ENCODE data around the gene CEP104. TPM values are rescaled to one million over a fixed set of nuclear protein-coding genes. Genes with fewer than 3 reads are reported as not detected.

CEP104 gene
- total and polyA plus RNA-seq, 2 donors (not counting 1 experiment from before 2014, with no cell fraction given), result 25.4 to 28.9 TPM

- Histone ChIP-seq H2AFZ (ENCODE audit: low read length) (no peak overlapping the region), H3K27ac (ENCODE audit: insufficient read depth, low read length) (no peak overlapping the region), H3K4me1 (ENCODE audit: control insufficient read depth, extremely low read depth, insufficient read depth, low read length) (peaks cover under 1% of the 10 kb centered on the region), H3K27me3 (ENCODE audit: control insufficient read depth, insufficient read depth, low read length) (no peaks in the 10 kb centered on the region), H3K4me3 (replicated peaks in 1 of 4; ENCODE audit: control extremely low read depth in 1 of 4, insufficient read depth in 1 of 4, low read depth in 3 of 4, low read length in 4 of 4) (no peak overlapping the region), H3K4me2 (ENCODE audit: extremely low read depth, insufficient read depth, low read length) (no peak overlapping the region), H4K20me1 (ENCODE audit: control insufficient read depth, extremely low read depth, insufficient read depth, low read length) (no peaks in the 10 kb centered on the region), H3K36me3 (ENCODE audit: control insufficient read depth, insufficient read depth, low read length) (peaks cover 18% of the 10 kb centered on the region), H3K9ac (ENCODE audit: insufficient read depth, low read length) (no peak overlapping the region), H3K79me2 (ENCODE audit: control insufficient read depth, insufficient read depth, low read length) (no peaks in the 10 kb centered on the region), H3K9me3 (ENCODE audit: control insufficient read depth, insufficient read depth, low read depth, low read length) (no peaks in the 10 kb centered on the region)
- TF ChIP-seq CTCF (conservative IDR thresholded peaks at IDR 0.05 in 1 of 2, IDR thresholded peaks at IDR 0.05 in 1 of 2; ENCODE audit: low read depth in 1 of 2, low read length in 2 of 2), result no peak
- TF ChIP-seq EZH2 (IDR thresholded peaks at IDR 0.05; ENCODE audit: low read length, missing control alignments), result no peak
- DNase-seq (ENCODE audit: low read depth in 2 of 2), result no peak
These were observed 76.1 kb downstream of the CEP104 start for GRCh38 chr1:3780901-3781300.

GRCh38 chr1:3779912-3780416 is 77.0 kb downstream of the CEP104 start:
- no peak for DNase-seq (ENCODE audit: low read depth in 2 of 2)
- Histone ChIP-seq H3K27me3 (ENCODE audit: control insufficient read depth, insufficient read depth, low read length) (no peaks in the 10 kb centered on the region), H3K4me3 (replicated peaks in 1 of 4; ENCODE audit: control extremely low read depth in 1 of 4, insufficient read depth in 1 of 4, low read depth in 3 of 4, low read length in 4 of 4) (no peak overlapping the region), H2AFZ (ENCODE audit: low read length) (no peak overlapping the region), H3K36me3 (ENCODE audit: control insufficient read depth, insufficient read depth, low read length) (peaks cover 14% of the 10 kb centered on the region), H3K4me2 (ENCODE audit: extremely low read depth, insufficient read depth, low read length) (no peak overlapping the region), H3K27ac (ENCODE audit: insufficient read depth, low read length) (no peak overlapping the region), H3K9me3 (ENCODE audit: control insufficient read depth, insufficient read depth, low read depth, low read length) (no peaks in the 10 kb centered on the region), H3K9ac (ENCODE audit: insufficient read depth, low read length) (no peak overlapping the region), H3K4me1 (ENCODE audit: control insufficient read depth, extremely low read depth, insufficient read depth, low read length) (peaks cover 5% of the 10 kb centered on the region), H4K20me1 (ENCODE audit: control insufficient read depth, extremely low read depth, insufficient read depth, low read length) (no peaks in the 10 kb centered on the region), H3K79me2 (ENCODE audit: control insufficient read depth, insufficient read depth, low read length) (no peaks in the 10 kb centered on the region)
- TF ChIP-seq CTCF (conservative IDR thresholded peaks at IDR 0.05 in 1 of 2, IDR thresholded peaks at IDR 0.05 in 1 of 2; ENCODE audit: low read depth in 1 of 2, low read length in 2 of 2) (no peak), EZH2 (IDR thresholded peaks at IDR 0.05; ENCODE audit: low read length, missing control alignments) (no peak)

GRCh38 chr1:3779265-3779911 is 77.6 kb downstream of the CEP104 start:
- Histone ChIP-seq H3K27me3 (ENCODE audit: control insufficient read depth, insufficient read depth, low read length) (no peaks in the 10 kb centered on the region), H3K79me2 (ENCODE audit: control insufficient read depth, insufficient read depth, low read length) (no peaks in the 10 kb centered on the region), H3K27ac (ENCODE audit: insufficient read depth, low read length) (no peak overlapping the region), H3K9ac (ENCODE audit: insufficient read depth, low read length) (no peak overlapping the region), H3K36me3 (ENCODE audit: control insufficient read depth, insufficient read depth, low read length) (peaks cover 13% of the 10 kb centered on the region), H3K4me3 (replicated peaks in 1 of 4; ENCODE audit: control extremely low read depth in 1 of 4, insufficient read depth in 1 of 4, low read depth in 3 of 4, low read length in 4 of 4) (no peak overlapping the region), H3K4me2 (ENCODE audit: extremely low read depth, insufficient read depth, low read length) (no peak overlapping the region), H4K20me1 (ENCODE audit: control insufficient read depth, extremely low read depth, insufficient read depth, low read length) (no peaks in the 10 kb centered on the region), H2AFZ (ENCODE audit: low read length) (no peak overlapping the region), H3K9me3 (ENCODE audit: control insufficient read depth, insufficient read depth, low read depth, low read length) (no peaks in the 10 kb centered on the region), H3K4me1 (ENCODE audit: control insufficient read depth, extremely low read depth, insufficient read depth, low read length) (peaks cover 5% of the 10 kb centered on the region)
- no peak for DNase-seq (ENCODE audit: low read depth in 2 of 2)
- TF ChIP-seq EZH2 (IDR thresholded peaks at IDR 0.05; ENCODE audit: low read length, missing control alignments), result no peak
- no peak for TF ChIP-seq CTCF (conservative IDR thresholded peaks at IDR 0.05 in 1 of 2, IDR thresholded peaks at IDR 0.05 in 1 of 2; ENCODE audit: low read depth in 1 of 2, low read length in 2 of 2)

All from fibroblast of lung (primary cell).